HCT116 (cell line): ENCODE measurements around the gene BCAP31.

Source experiments
- CEBPB ChIP-seq: IDR thresholded peaks from 2 replicates; pipeline ENCODE4 v1.6.1; 2012; ENCODE audit warnings: low read depth
- CTCF ChIP-seq, 3 experiments: fragments of 200-600 bp in 1 of 3; sonication (generic) in 1 of 3; IDR thresholded peaks in 2 of 3; conservative IDR thresholded peaks in 1 of 3; 2 replicates each; pipeline ENCODE4 v1.5.1; 2012 to 2017; ENCODE audit warnings: low read depth in 2 of 3, low read length in 2 of 3, antibody characterized with exemption in 1 of 3, borderline replicate concordance in 1 of 3, control low read depth in 1 of 3, mild to moderate bottlenecking in 1 of 3, mixed read lengths in 1 of 3, mixed run types in 1 of 3, moderate library complexity in 1 of 3; ENCODE audit not compliant: insufficient read depth in 1 of 3
- EGR1 ChIP-seq: IDR thresholded peaks from 2 replicates; pipeline ENCODE4 v1.6.1; 2012; ENCODE audit warnings: low read depth
- EZH2 ChIP-seq: fragments of 200-600 bp; sonication (generic); IDR thresholded peaks from 2 replicates; pipeline ENCODE4 v1.6.1; 2017; ENCODE audit warnings: antibody characterized with exemption, mixed run types
- EZH2phosphoT487 ChIP-seq: fragments of 200-600 bp; IDR thresholded peaks from 2 replicates; pipeline ENCODE4 v1.6.1; 2018; ENCODE audit warnings: antibody characterized with exemption, borderline replicate concordance
- JUND ChIP-seq: IDR thresholded peaks from 2 replicates; pipeline ENCODE4 v1.6.1; 2012
- POLR2A ChIP-seq: IDR thresholded peaks from 2 replicates; pipeline ENCODE4 v1.7.0; 2011; ENCODE audit warnings: borderline replicate concordance; ENCODE audit not compliant: insufficient read depth, insufficient read length; ENCODE audit errors: extremely low read depth
- POLR2AphosphoS5 ChIP-seq: IDR thresholded peaks from 2 replicates; pipeline ENCODE4 v1.6.1; 2011; ENCODE audit warnings: mild to moderate bottlenecking, low read depth, low read length, moderate library complexity
- SIN3A ChIP-seq: IDR thresholded peaks from 2 replicates; pipeline ENCODE4 v1.6.1; 2012; ENCODE audit warnings: low read depth
- TF ChIP-seq, protein P1 (sequence below): IDR thresholded peaks from 2 replicates; pipeline ENCODE4 v1.6.1; 2012; ENCODE audit warnings: low read depth
- TF ChIP-seq, protein P2 (sequence below): IDR thresholded peaks from 2 replicates; pipeline ENCODE4 v1.6.1; 2011; ENCODE audit warnings: mild to moderate bottlenecking, low read length, moderate library complexity; ENCODE audit not compliant: insufficient replicate concordance; ENCODE audit errors: extremely low read depth

- TF ChIP-seq CTCF (IDR thresholded peaks at IDR 0.05 in 2 of 3, conservative IDR thresholded peaks at IDR 0.05 in 1 of 3; ENCODE audit: borderline replicate concordance in 1 of 3, insufficient read depth in 1 of 3, low read depth in 2 of 3, low read length in 2 of 3), result no peak
- TF ChIP-seq EGR1, result no peak
- TF ChIP-seq, protein P1, sequence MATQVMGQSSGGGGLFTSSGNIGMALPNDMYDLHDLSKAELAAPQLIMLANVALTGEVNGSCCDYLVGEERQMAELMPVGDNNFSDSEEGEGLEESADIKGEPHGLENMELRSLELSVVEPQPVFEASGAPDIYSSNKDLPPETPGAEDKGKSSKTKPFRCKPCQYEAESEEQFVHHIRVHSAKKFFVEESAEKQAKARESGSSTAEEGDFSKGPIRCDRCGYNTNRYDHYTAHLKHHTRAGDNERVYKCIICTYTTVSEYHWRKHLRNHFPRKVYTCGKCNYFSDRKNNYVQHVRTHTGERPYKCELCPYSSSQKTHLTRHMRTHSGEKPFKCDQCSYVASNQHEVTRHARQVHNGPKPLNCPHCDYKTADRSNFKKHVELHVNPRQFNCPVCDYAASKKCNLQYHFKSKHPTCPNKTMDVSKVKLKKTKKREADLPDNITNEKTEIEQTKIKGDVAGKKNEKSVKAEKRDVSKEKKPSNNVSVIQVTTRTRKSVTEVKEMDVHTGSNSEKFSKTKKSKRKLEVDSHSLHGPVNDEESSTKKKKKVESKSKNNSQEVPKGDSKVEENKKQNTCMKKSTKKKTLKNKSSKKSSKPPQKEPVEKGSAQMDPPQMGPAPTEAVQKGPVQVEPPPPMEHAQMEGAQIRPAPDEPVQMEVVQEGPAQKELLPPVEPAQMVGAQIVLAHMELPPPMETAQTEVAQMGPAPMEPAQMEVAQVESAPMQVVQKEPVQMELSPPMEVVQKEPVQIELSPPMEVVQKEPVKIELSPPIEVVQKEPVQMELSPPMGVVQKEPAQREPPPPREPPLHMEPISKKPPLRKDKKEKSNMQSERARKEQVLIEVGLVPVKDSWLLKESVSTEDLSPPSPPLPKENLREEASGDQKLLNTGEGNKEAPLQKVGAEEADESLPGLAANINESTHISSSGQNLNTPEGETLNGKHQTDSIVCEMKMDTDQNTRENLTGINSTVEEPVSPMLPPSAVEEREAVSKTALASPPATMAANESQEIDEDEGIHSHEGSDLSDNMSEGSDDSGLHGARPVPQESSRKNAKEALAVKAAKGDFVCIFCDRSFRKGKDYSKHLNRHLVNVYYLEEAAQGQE, result no peak
- TF ChIP-seq EZH2, result no peak
- no peak for TF ChIP-seq POLR2A
- TF ChIP-seq CEBPB, result no peak
- TF ChIP-seq, protein P2, sequence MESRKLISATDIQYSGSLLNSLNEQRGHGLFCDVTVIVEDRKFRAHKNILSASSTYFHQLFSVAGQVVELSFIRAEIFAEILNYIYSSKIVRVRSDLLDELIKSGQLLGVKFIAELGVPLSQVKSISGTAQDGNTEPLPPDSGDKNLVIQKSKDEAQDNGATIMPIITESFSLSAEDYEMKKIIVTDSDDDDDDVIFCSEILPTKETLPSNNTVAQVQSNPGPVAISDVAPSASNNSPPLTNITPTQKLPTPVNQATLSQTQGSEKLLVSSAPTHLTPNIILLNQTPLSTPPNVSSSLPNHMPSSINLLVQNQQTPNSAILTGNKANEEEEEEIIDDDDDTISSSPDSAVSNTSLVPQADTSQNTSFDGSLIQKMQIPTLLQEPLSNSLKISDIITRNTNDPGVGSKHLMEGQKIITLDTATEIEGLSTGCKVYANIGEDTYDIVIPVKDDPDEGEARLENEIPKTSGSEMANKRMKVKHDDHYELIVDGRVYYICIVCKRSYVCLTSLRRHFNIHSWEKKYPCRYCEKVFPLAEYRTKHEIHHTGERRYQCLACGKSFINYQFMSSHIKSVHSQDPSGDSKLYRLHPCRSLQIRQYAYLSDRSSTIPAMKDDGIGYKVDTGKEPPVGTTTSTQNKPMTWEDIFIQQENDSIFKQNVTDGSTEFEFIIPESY, result no peak
- TF ChIP-seq POLR2AphosphoS5, result no peak
- TF ChIP-seq EZH2phosphoT487, result no peak
- TF ChIP-seq JUND, result no peak
- no peak for TF ChIP-seq SIN3A
Observed at GRCh38 chrX:153728095-153728494, 3.9 kb upstream of the BCAP31 start.
